ENCODE data around the gene AQP2. TPM values are rescaled to one million over a fixed set of nuclear protein-coding genes. Genes with fewer than 3 reads are reported as not detected.

Gene AQP2
- total and polyA plus RNA-seq, 2 of the 4 experiments (the other 2 are of a cell fraction): not detected

DNA sequence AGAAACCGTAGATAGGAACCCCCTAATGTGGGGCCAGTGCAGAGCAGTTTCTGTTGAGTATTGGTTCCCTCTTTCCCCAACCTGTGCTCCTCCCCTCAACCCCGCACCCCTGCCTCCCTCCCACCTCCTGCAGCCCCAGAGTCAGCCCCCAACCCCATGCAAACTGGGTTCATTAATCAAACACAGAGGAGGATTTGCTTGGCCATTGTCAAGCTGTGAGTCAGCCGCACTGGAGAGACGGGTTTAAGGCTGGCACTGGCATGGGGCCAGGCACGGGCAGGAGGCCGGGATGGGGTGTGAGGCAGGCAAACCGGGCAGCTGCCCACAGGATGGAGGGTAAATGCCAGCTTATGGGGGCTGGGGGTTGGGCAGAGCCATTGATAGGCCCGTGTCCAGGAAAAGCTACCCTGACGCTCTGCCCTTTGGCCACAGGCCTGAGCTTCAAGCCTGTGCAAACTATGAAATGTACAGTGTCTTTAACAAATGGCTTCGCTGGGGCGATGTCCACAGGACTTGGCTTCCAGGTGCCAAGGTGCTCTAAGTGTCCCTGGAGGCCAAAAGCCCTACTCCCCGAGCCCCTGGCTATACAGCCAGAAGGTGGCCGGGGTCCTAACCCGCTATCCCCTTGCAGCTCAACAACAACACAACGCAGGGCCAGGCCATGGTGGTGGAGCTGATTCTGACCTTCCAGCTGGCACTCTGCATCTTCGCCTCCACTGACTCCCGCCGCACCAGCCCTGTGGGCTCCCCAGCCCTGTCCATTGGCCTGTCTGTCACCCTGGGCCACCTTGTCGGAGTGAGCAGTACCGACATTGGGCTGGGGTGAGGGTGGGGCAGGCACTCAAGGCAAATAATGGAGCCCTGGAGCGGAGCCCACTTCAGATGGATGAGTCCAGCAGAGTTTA lies 12.6 kb downstream of the AQP2 start (continued):
- TF ChIP-seq, protein P1, sequence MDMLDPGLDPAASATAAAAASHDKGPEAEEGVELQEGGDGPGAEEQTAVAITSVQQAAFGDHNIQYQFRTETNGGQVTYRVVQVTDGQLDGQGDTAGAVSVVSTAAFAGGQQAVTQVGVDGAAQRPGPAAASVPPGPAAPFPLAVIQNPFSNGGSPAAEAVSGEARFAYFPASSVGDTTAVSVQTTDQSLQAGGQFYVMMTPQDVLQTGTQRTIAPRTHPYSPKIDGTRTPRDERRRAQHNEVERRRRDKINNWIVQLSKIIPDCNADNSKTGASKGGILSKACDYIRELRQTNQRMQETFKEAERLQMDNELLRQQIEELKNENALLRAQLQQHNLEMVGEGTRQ (IDR thresholded peaks at IDR 0.05; ENCODE audit: low read depth, low read length): no peak
- TF ChIP-seq, protein P2, sequence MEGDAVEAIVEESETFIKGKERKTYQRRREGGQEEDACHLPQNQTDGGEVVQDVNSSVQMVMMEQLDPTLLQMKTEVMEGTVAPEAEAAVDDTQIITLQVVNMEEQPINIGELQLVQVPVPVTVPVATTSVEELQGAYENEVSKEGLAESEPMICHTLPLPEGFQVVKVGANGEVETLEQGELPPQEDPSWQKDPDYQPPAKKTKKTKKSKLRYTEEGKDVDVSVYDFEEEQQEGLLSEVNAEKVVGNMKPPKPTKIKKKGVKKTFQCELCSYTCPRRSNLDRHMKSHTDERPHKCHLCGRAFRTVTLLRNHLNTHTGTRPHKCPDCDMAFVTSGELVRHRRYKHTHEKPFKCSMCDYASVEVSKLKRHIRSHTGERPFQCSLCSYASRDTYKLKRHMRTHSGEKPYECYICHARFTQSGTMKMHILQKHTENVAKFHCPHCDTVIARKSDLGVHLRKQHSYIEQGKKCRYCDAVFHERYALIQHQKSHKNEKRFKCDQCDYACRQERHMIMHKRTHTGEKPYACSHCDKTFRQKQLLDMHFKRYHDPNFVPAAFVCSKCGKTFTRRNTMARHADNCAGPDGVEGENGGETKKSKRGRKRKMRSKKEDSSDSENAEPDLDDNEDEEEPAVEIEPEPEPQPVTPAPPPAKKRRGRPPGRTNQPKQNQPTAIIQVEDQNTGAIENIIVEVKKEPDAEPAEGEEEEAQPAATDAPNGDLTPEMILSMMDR (conservative IDR thresholded peaks at IDR 0.05; ENCODE audit: low read depth, low read length): no peak
- TF ChIP-seq RCOR1 (IDR thresholded peaks at IDR 0.05; ENCODE audit: insufficient replicate concordance, low read length): no peak

Data from IMR-90 (cell line).